Right lobe of liver (tissue), 6 donors: ENCODE results near the gene PLVAP. TPM values are rescaled to one million over a fixed set of nuclear protein-coding genes. Genes with fewer than 3 reads are reported as not detected.
A peak's percentile ranks its signal among the peaks of the same experiment; 100 is the strongest.

ENCODE experiments used
- ATAC-seq, 4 donors: fragments of 200-7000 bp; cut with Tn5 transposase; one replicate each; pipeline ENCODE4 v1.9.1; 2020; ENCODE audit warnings: mild to moderate bottlenecking in 4 of 4, moderate library complexity in 4 of 4
- DNase-seq, 3 donors: peaks; one replicate each; pipeline ENCODE4 v3.0.0-alpha.2; 2020
- H3K27ac ChIP-seq, 3 donors: fragments of 200-600 bp; one replicate each; pipeline ENCODE4 v1.8.0; 2022
- H3K27me3 ChIP-seq, 2 donors: fragments of 200-600 bp; one replicate each; pipeline ENCODE4 v1.8.0; 2022
- H3K36me3 ChIP-seq, 4 donors: fragments of 200-600 bp; sonication (generic) in 1 of 4; one replicate each; pipeline versions ENCODE4 v1.5.1 to v1.8.0; 2017 to 2022; ENCODE audit warnings: control low read depth in 1 of 4
- H3K4me1 ChIP-seq, 4 donors: fragments of 200-600 bp; sonication (generic) in 1 of 4; one replicate each; pipeline versions ENCODE4 v1.5.1 to v1.8.0; 2017 to 2022; ENCODE audit warnings: control low read depth in 1 of 4
- H3K4me3 ChIP-seq, 3 donors: fragments of 200-600 bp; one replicate each; pipeline ENCODE4 v1.8.0; 2022
- H3K9me3 ChIP-seq, 4 donors: fragments of 200-600 bp; sonication (generic) in 1 of 4; one replicate each; pipeline versions ENCODE4 v1.5.1 to v1.8.0; 2017 to 2022; ENCODE audit warnings: control low read depth in 1 of 4
- POLR2A ChIP-seq: fragments of 450-650 bp; IDR thresholded peaks from one replicate; pipeline ENCODE4 v1.6.1; 2017; ENCODE audit warnings: antibody characterized with exemption, mild to moderate bottlenecking
- WGBS: methylation state at CpG from one replicate; pipeline ENCODE4 v1.1.6; 2018; ENCODE audit warnings: low coverage, low lambda C conversion rate; ENCODE audit not compliant: insufficient coverage; ENCODE audit errors: missing lambda C conversion rate; 5-methylcytosine and 5-hydroxymethylcytosine counted together
- intact Hi-C, 2 donors: fragments of 100-400 bp; cut with DNase I; formaldehyde crosslinking; loops; one replicate each; pipeline versions ENCODE4 v1.11.2 to v1.14.1; 2022
- total RNA-seq, 6 experiments: library from RNA; depleted of rRNA in 2 of 6; stranded (reverse); fragments of >200 nt in 2 of 6; fragmentation: NEBNext Ultra II Directional in 3 of 6; extraction: Animal tissue kit (Norgen Biotek cat#: 25700) in 3 of 6; gene quantifications; one replicate each; pipeline versions ENCODE4 v1.1.0 to v1.2.4, GENCODE V29; 2016 to 2023
- TF ChIP-seq, protein P1 (sequence below), 4 donors: fragments of 200-600 bp in 3 of 4; fragments of 450-650 bp in 1 of 4; IDR thresholded peaks; one replicate each; pipeline versions ENCODE4 v1.5.1 to v1.8.0; 2016 to 2022; ENCODE audit warnings: antibody characterized with exemption in 4 of 4, mild to moderate bottlenecking in 2 of 4
- donor health status: DM: no; HTN: yes; CAD: no.
- donor health status: DM: no; HTN: no; CAD: no.
- donor health status: DM: no; HTN: no; CAD: no.
- donor health status: DM: no; HTN: yes; CAD: no.
- donor health status: DM: no; HTN: yes; CAD: no.

The PLVAP gene
- total RNA-seq, 6 experiments from 2014 or later = 0.78 to 16.6 (median 4.1) TPM

DNA sequence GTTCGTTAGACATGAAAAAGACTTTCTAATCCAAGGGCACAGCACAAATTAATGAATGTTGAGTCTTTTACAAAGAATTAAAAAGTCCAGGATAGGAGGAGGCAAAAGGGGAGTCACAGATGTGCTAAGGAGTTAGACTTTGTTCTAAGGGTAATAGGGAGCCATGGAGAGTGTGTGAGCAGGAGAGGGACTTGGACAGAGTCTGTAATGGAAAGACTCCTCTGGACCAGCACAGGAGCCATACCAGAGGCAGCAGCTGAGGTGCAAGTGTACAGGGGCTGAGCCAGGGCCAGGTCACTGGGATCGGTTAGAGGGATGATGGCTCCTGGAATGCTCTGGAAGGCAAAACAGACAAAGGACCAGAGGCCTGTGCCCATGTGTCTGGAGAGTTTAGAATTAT lies 29.3 kb downstream of the PLVAP start:
- Histone ChIP-seq H3K27me3 (no peaks in the 10 kb centered on the region), H3K27ac (no peak overlapping the region), H3K4me1 (no peaks in the 10 kb centered on the region), H3K4me3 (no peak overlapping the region), H3K36me3 (no peaks in the 10 kb centered on the region), H3K9me3 (no peaks in the 10 kb centered on the region)
- no peak for DNase-seq
- TF ChIP-seq POLR2A = no peak
- TF ChIP-seq, protein P1, sequence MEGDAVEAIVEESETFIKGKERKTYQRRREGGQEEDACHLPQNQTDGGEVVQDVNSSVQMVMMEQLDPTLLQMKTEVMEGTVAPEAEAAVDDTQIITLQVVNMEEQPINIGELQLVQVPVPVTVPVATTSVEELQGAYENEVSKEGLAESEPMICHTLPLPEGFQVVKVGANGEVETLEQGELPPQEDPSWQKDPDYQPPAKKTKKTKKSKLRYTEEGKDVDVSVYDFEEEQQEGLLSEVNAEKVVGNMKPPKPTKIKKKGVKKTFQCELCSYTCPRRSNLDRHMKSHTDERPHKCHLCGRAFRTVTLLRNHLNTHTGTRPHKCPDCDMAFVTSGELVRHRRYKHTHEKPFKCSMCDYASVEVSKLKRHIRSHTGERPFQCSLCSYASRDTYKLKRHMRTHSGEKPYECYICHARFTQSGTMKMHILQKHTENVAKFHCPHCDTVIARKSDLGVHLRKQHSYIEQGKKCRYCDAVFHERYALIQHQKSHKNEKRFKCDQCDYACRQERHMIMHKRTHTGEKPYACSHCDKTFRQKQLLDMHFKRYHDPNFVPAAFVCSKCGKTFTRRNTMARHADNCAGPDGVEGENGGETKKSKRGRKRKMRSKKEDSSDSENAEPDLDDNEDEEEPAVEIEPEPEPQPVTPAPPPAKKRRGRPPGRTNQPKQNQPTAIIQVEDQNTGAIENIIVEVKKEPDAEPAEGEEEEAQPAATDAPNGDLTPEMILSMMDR (IDR thresholded peaks at IDR 0.05) = no peak
- WGBS = 17% methylated on average over 1 of the region's 2 CpGs
- no peak for ATAC-seq
- intact Hi-C loops = loop anchor here (5.0 to 10.0 kb wide), 2 partner anchors 39 to 107 kb away; no protein-coding TSS in a partner anchor

DNA sequence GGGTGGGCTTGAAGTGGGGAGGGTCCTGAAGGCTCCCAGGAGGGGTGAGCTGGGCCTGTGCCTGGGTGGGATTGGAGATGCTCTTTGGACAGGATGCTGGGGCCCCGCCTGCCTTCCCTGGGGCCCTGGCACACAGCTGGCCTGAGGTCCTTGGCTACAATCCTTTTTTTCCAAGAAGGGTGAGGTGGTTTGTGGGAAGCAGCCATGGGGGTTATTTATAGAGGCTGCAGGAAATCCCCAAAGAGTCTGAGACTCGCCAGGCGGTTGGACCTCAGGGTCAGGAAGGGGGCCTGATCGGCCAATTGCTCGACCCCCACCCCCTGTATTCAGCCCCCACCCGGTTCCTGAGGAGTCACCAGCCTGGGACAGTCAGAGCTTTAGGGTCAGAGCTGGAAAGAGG lies 29.8 kb downstream of the PLVAP start:
- TF ChIP-seq POLR2A = no peak
- TF ChIP-seq, protein P1 (IDR thresholded peaks at IDR 0.05) = no peak
- H3K27ac ChIP-seq = no peak overlapping the region
- no peak overlapping the region for H3K4me3 ChIP-seq
- intact Hi-C loops = loop anchor here (5.0 to 10.0 kb wide), 2 partner anchors 40 to 107 kb away; no protein-coding TSS in a partner anchor
- no peaks in the 10 kb centered on the region for H3K9me3 ChIP-seq
- DNase-seq (no peak), ATAC-seq (peak in 1 of 4 donors; percentile 11)
- H3K4me1 ChIP-seq = no peaks in the 10 kb centered on the region
- H3K36me3 ChIP-seq = no peaks in the 10 kb centered on the region
- 17% methylated on average over 5 of the region's 6 CpGs for WGBS
- no peaks in the 10 kb centered on the region for H3K27me3 ChIP-seq

DNA sequence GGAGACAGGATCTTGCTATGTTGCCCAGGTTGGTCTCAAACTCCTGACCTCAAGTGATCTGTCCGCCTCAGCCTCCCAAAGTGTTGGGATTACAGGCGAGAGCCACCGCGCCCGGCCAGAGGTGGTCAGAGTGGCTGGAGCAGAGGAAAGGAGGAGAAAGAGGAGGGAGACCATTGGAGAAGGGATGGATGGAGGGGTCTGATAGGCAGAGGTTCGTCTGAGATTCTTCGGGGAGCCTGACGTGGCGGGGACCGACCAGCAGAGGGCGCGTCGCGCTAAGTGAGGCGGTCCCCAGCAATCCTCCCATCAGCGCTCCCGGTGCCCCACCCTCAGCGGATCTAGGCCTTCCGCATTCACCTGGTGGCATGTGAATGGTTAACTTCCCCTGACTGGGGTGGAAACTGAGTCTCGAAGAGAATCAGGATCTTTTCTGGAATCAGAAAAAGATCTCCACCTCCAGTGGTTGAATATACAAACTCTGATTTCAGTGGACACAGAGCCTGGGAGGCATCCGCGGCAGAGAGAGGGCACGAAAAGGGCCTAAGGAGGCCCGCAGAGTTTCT lies 31.0 kb downstream of the PLVAP start:
- ATAC-seq (peak; percentile 90 to 95 (median 92)), DNase-seq (peak in 2 of 3 donors; percentile 74 to 78)
- Histone ChIP-seq H3K36me3 (no peaks in the 10 kb centered on the region), H3K27ac (no peak overlapping the region), H3K4me1 (peaks cover 0 to 3% (median 1%) of the 10 kb centered on the region in 4 donors), H3K9me3 (no peaks in the 10 kb centered on the region), H3K4me3 (no peak overlapping the region), H3K27me3 (no peaks in the 10 kb centered on the region)
- TF ChIP-seq, protein P1 (IDR thresholded peaks at IDR 0.05) = peak; percentile 91 to 97 (median 94)
- no peak for TF ChIP-seq POLR2A
- WGBS = 13% methylated on average over 21 of the region's 24 CpGs
- intact Hi-C loops = loop anchor here (5.0 to 10.0 kb wide), 2 partner anchors 41 to 109 kb away; no protein-coding TSS in a partner anchor

DNA sequence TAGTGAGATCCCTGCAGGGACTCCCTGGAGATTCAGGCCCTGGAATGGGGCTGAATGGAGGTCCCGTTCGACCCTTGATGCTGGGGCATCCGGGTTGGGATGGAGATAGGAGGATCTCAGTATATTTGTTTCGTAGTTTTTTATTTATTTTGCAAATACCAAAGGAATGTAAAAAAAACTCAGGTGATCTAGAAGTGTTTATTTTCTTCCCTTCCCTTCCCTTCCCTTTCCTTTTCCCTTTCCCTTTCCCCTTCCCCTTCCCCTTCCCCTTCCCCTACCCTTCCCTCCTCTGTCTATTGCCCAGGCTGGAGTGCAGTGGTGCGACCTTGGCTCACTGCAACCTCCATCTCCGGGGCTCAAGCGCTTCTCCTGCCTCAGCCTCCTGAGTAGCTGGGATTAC lies 35.3 kb downstream of the PLVAP start:
- H3K27ac ChIP-seq = no peak overlapping the region
- intact Hi-C loops = loop anchor here in 1 of 2 donors (10.0 kb wide), 1 partner anchor 113 kb away; no protein-coding TSS in a partner anchor
- H3K4me3 ChIP-seq = no peak overlapping the region
- DNase-seq = no peak
- H3K9me3 ChIP-seq = no peaks in the 10 kb centered on the region
- H3K27me3 ChIP-seq = no peaks in the 10 kb centered on the region
- TF ChIP-seq POLR2A = no peak
- TF ChIP-seq, protein P1 (IDR thresholded peaks at IDR 0.05) = no peak
- ATAC-seq = no peak
- H3K4me1 ChIP-seq = peaks cover 0 to 13% (median 5%) of the 10 kb centered on the region in 4 donors
- no peaks in the 10 kb centered on the region for H3K36me3 ChIP-seq
- 79% methylated on average over 7 of the region's 7 CpGs for WGBS
